ENCODE results near the gene CGB1.

DNA sequence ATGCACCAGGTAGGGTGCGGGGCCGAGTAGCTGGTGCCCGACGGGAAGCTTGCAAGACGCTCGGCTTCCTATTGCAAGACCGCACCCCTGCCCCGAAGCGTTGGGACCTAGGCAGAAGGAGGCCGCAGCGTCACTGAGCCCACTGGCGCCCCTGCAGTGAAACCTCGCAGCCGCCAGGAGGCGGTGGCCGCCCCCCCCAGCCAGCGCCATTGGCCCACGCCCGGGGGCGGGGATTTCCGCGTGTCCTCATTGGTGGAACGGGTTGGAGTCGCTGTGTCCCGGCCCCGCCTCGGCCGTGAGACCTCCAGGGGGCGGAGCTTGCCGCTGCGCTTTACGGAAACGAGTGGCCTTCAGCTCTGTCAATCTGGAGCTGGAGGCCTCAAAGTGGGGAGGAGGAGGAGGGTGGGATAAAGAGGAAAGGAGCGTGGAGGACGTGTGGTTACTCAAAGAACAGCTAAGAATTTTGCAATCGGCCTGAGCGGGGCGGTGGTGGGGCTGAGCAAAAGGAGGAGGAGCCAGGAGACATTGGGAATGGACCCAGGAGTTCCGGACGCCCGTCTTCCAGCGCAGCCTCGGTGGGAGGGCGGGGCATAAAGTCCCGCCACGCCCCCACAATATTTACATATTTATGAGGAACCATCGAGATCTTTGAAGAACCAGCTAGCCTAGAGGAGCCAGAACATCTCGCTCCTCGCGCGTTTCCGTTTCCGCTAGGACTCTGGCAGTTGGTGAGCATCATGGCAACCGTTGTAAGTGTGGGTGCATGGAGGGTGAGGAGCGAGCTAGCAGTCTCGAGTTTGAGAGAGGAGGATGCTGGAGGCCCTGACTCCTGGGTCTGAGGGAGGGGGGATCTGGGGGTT is 43.3 kb downstream of the CGB1 start, which contains the start of the genes GYS1 and RUVBL2:
- TF ChIP-seq CTCF (IDR thresholded peaks at IDR 0.05; ENCODE audit: control extremely low read depth in 1 of 3, insufficient read depth in 1 of 3, low read depth in 1 of 3, low read length in 3 of 3) (peak; percentile 78 to 92 (median 88)), POLR2AphosphoS5 (IDR thresholded peaks at IDR 0.05; ENCODE audit: low read depth, low read length) (peak; percentile 93), KDM5A (IDR thresholded peaks at IDR 0.05; ENCODE audit: low read length) (peak; percentile 83; the same call in 1 of the 2 replicates), FOSL1 (IDR thresholded peaks at IDR 0.05; ENCODE audit: insufficient read depth, low read depth, low read length) (no peak), POLR2A (IDR thresholded peaks at IDR 0.05; ENCODE audit: control extremely low read depth in 1 of 2, low read depth in 2 of 2, low read length in 2 of 2) (peak in 1 of 2 experiments; percentile 77; a peak in 2 of 3 replicates), EP300 (IDR thresholded peaks at IDR 0.05; ENCODE audit: borderline replicate concordance in 1 of 2, low read depth in 2 of 2, low read length in 2 of 2) (no peak), E2F6 (IDR thresholded peaks at IDR 0.05) (peak; percentile 49; the same call in 1 of the 2 replicates), CHD1 (IDR thresholded peaks at IDR 0.05; ENCODE audit: low read depth, low read length) (no peak), SP1 (IDR thresholded peaks at IDR 0.05; ENCODE audit: low read depth, low read length) (peak; percentile 91)
- TF ChIP-seq, protein P1, sequence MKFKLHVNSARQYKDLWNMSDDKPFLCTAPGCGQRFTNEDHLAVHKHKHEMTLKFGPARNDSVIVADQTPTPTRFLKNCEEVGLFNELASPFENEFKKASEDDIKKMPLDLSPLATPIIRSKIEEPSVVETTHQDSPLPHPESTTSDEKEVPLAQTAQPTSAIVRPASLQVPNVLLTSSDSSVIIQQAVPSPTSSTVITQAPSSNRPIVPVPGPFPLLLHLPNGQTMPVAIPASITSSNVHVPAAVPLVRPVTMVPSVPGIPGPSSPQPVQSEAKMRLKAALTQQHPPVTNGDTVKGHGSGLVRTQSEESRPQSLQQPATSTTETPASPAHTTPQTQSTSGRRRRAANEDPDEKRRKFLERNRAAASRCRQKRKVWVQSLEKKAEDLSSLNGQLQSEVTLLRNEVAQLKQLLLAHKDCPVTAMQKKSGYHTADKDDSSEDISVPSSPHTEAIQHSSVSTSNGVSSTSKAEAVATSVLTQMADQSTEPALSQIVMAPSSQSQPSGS (IDR thresholded peaks at IDR 0.05; ENCODE audit: low read length): no peak

All from H1 (cell line).